ENCODE measurements around the gene GPR101. TPM values are rescaled to one million over a fixed set of nuclear protein-coding genes. Genes with fewer than 3 reads are reported as not detected.
A peak's percentile ranks its signal among the peaks of the same experiment; 100 is the strongest.

GPR101 gene, protein sequence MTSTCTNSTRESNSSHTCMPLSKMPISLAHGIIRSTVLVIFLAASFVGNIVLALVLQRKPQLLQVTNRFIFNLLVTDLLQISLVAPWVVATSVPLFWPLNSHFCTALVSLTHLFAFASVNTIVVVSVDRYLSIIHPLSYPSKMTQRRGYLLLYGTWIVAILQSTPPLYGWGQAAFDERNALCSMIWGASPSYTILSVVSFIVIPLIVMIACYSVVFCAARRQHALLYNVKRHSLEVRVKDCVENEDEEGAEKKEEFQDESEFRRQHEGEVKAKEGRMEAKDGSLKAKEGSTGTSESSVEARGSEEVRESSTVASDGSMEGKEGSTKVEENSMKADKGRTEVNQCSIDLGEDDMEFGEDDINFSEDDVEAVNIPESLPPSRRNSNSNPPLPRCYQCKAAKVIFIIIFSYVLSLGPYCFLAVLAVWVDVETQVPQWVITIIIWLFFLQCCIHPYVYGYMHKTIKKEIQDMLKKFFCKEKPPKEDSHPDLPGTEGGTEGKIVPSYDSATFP
- not detected for total RNA-seq
- long read RNA-seq, result 0 reads

DNA sequence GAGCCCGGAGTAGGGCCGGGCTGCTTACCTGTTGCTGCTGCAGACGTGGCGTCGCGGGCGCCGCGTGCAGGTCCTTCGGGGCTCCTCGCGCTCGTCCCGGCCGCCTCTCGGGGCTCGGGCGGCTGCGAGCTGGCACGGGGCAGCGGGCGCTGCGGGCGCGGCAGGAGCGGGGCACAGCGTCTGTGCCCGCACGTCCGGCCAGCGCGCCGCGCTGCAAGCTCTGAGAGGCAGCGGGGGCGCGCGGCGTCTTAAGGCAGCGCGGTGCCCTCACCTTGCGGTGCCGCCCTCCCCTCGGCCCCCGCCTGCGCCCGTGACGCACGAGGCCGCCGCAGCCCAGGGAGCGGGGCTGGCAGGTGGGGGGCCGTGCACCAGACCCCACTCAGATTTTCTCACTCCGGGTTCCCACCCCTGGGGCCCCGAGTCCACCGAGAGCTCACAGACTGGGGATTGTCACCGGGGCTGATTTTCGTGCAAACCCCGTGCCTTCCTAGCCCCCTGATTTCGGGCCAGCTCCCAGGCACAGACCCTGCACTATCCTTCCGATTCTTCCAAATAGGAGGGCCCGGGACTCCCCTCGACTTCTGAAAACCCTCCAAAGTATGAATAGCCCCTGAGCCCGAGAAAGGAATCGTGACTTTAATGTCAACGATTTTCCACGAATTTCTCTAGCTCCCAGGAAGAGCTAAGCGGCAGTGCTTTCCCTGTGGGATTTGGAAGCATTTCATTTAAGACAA lies at the start of gene GPR101:
TSS of gene GPR101 (minus strand) at position 222 of the 734 bp plus-strand sequence. CDS start 2,321 bp downstream, outside the sequence.
- no peak for DNase-seq
- no peak for TF ChIP-seq POLR2A (IDR thresholded peaks at IDR 0.05)
- TF ChIP-seq, protein P1, sequence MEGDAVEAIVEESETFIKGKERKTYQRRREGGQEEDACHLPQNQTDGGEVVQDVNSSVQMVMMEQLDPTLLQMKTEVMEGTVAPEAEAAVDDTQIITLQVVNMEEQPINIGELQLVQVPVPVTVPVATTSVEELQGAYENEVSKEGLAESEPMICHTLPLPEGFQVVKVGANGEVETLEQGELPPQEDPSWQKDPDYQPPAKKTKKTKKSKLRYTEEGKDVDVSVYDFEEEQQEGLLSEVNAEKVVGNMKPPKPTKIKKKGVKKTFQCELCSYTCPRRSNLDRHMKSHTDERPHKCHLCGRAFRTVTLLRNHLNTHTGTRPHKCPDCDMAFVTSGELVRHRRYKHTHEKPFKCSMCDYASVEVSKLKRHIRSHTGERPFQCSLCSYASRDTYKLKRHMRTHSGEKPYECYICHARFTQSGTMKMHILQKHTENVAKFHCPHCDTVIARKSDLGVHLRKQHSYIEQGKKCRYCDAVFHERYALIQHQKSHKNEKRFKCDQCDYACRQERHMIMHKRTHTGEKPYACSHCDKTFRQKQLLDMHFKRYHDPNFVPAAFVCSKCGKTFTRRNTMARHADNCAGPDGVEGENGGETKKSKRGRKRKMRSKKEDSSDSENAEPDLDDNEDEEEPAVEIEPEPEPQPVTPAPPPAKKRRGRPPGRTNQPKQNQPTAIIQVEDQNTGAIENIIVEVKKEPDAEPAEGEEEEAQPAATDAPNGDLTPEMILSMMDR (IDR thresholded peaks at IDR 0.05), result no peak
- no peaks in the 10 kb centered on the region for H3K27me3 ChIP-seq
- H3K4me1 ChIP-seq, result peaks cover 0 to 10% (median 0%) of the 10 kb centered on the region in 4 donors
- H3K4me3 ChIP-seq, result no peak within 1 kb of the TSS
- no peaks in the 10 kb centered on the region for H3K9me3 ChIP-seq
- intact Hi-C loops (cut with DNase I), result no loop called here
- H3K36me3 ChIP-seq, result no peaks in the 10 kb centered on the region
- no peak within 1 kb of the TSS for H3K27ac ChIP-seq
- peak in 1 of 4 donors; percentile 26 for ATAC-seq
- 36% methylated on average over 13 of the region's 68 CpGs for WGBS (ENCODE audit: insufficient coverage, low coverage, low lambda C conversion rate, missing lambda C conversion rate)

DNA sequence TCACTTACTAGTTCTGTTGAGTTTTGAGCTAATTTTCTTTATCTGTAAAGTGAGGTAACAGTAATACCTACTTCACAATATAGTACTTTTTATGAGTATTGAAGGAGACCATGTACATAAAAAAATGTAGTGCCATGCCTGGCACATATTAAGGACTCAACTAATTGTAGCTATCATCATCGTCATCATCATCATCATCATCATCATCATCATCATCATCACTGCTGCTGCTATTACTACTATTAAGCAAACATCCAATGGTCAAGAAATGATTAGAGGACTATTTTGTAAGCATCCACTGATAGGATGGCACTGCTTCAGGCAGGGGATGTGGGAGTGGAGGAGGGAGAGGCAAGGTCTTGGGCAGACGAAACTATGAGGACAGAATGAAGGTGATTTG lies 47.4 kb upstream of the GPR101 start:
- intact Hi-C loops (cut with DNase I), result no loop called here
- WGBS (ENCODE audit: insufficient coverage, low coverage, low lambda C conversion rate, missing lambda C conversion rate), result 48% methylated on average over 2 of the region's 2 CpGs
- no peaks in the 10 kb centered on the region for H3K36me3 ChIP-seq

DNA sequence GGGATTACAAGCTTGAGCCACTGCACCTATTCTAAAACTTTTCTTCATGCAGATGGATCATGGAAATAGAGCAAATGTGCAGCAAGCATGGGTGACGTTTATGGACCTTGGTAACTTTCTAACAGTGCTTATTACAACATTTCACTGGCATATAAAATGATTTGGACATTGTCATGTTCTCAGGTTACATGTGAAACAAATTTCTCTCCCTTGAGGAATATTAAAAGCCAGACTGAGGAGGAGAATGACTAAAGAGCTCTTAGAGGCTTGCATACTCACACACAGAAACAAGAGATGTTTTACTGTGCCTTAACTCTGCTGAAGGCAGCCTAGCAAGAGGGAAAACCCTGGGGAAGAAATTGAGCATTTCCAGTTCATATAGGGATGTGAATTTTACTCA lies 38.6 kb upstream of the GPR101 start:
- H3K9me3 ChIP-seq, result no peaks in the 10 kb centered on the region
- H3K36me3 ChIP-seq, result no peaks in the 10 kb centered on the region
- intact Hi-C loops (cut with DNase I), result no loop called here
- no peaks in the 10 kb centered on the region for H3K27me3 ChIP-seq
- no peak overlapping the region for H3K4me3 ChIP-seq
- DNase-seq (no peak), ATAC-seq (no peak)
- TF ChIP-seq, protein P1 (IDR thresholded peaks at IDR 0.05), result no peak
- no peak for TF ChIP-seq POLR2A (IDR thresholded peaks at IDR 0.05)
- 38% methylated on average over 1 of the region's 1 CpG for WGBS (ENCODE audit: insufficient coverage, low coverage, low lambda C conversion rate, missing lambda C conversion rate)
- no peaks in the 10 kb centered on the region for H3K4me1 ChIP-seq
- no peak overlapping the region for H3K27ac ChIP-seq

More for the DNA sequence above, 47.4 kb upstream of the GPR101 start:
- Histone ChIP-seq H3K4me1 (no peaks in the 10 kb centered on the region), H3K27me3 (no peaks in the 10 kb centered on the region), H3K27ac (no peak overlapping the region), H3K4me3 (no peak overlapping the region), H3K9me3 (no peaks in the 10 kb centered on the region)
- ATAC-seq (no peak), DNase-seq (no peak)
- no peak for TF ChIP-seq POLR2A (IDR thresholded peaks at IDR 0.05)
- TF ChIP-seq, protein P1 (IDR thresholded peaks at IDR 0.05), result no peak

DNA sequence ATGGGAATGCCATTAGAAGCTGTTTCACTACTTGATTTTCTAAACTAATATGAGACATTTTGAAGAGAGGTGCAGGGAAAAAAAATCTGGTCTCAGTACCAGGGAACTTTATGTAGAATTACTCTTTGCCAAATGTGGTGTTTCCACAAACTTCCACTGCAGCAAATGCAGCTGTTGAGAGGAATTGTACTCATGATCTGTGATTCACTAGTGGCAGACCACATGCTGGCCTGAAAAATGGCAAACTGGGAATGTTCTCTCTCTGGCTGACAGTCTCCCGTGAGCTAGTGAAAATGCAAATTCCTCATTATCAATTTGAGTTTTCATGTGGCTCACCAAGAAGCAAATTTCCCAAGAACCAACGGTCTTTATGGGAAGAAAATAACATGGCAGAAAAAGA lies 37.8 kb upstream of the GPR101 start:
- Histone ChIP-seq H3K27me3 (no peaks in the 10 kb centered on the region), H3K4me3 (no peak overlapping the region), H3K4me1 (no peaks in the 10 kb centered on the region), H3K27ac (no peak overlapping the region), H3K36me3 (no peaks in the 10 kb centered on the region), H3K9me3 (no peaks in the 10 kb centered on the region)
- ATAC-seq (no peak), DNase-seq (no peak)
- no peak for TF ChIP-seq POLR2A (IDR thresholded peaks at IDR 0.05)
- TF ChIP-seq, protein P1 (IDR thresholded peaks at IDR 0.05), result no peak
- 23% methylated on average over 2 of the region's 2 CpGs for WGBS (ENCODE audit: insufficient coverage, low coverage, low lambda C conversion rate, missing lambda C conversion rate)
- intact Hi-C loops (cut with DNase I), result no loop called here
